Panc1 (cell line): ENCODE measurements around the gene GPR119. TPM values are rescaled to one million over a fixed set of nuclear protein-coding genes. Genes with fewer than 3 reads are reported as not detected.
"Not testable (repeated sequence)": the region's sequence is repeated elsewhere in the genome, so short reads cannot be mapped to it uniquely, and the experiment has no call there.

Experiments used
- ATAC-seq: fragments of 200-7000 bp; cut with Tn5 transposase; 2 replicates; pipeline ENCODE4 v1.9.1; 2020; ENCODE audit warnings: mild to moderate bottlenecking, moderate library complexity
- BruUV-seq: library from RNA; stranded (reverse); fragments of 400-500 nt; replicated peaks from 2 replicates; lab custom pipeline; 2021; lab: Mats Ljungman, UMichigan
- CTCF ChIA-PET: fragments of 300-600 bp; sonication (Branson Sonifier 250); formaldehyde crosslinking; loops from one replicate; lab custom pipeline; 2022; ENCODE audit warnings: antibody characterized with exemption; lab: Charles Lee
- POLR2A ChIA-PET: fragments of 300-600 bp; sonication (Branson Sonifier 250); formaldehyde crosslinking; loops from one replicate; lab custom pipeline; 2022; ENCODE audit warnings: antibody characterized with exemption; lab: Charles Lee
- DNase-seq: peaks from one replicate; pipeline ENCODE4 v3.0.0-alpha.2; 2010; ENCODE audit warnings: low read depth, low spot score
- H3K27ac ChIP-seq: 2 replicates; pipeline ENCODE4 v1.5.1; 2011; ENCODE audit warnings: mild to moderate bottlenecking, low read length, inconsistent platforms
- H3K27me3 ChIP-seq: fragments of 200-500 bp; sonication (Bioruptor generic); 2 replicates; pipeline ENCODE4 v1.6.0; 2014; ENCODE audit warnings: low read length, inconsistent platforms; ENCODE audit not compliant: control insufficient read depth, insufficient read depth
- H3K36me3 ChIP-seq: fragments of 200-500 bp; sonication (Bioruptor generic); 2 replicates; pipeline ENCODE4 v1.5.1; 2014; ENCODE audit warnings: inconsistent platforms, mild to moderate bottlenecking, low read length, moderate library complexity; ENCODE audit not compliant: control insufficient read depth, insufficient read depth
- H3K4me1 ChIP-seq: 2 replicates; pipeline ENCODE4 v1.5.1; 2011; ENCODE audit warnings: inconsistent platforms, mild to moderate bottlenecking, low read length, moderate library complexity; ENCODE audit not compliant: control insufficient read depth, insufficient read depth
- H3K4me3 ChIP-seq, 2 experiments: 2 replicates each; pipeline ENCODE4 v1.5.1; 2011 to 2012; ENCODE audit warnings: low read depth in 2 of 2, low read length in 2 of 2, mild to moderate bottlenecking in 2 of 2, inconsistent platforms in 1 of 2, moderate library complexity in 1 of 2
- H3K9me3 ChIP-seq: fragments of 200-500 bp; sonication (Bioruptor generic); 2 replicates; pipeline ENCODE4 v1.5.1; 2014; ENCODE audit warnings: low read depth, mild to moderate bottlenecking, inconsistent platforms, low read length, moderate library complexity; ENCODE audit not compliant: control insufficient read depth, insufficient read depth
- CTCF ChIP-seq: fragments of 450-650 bp; IDR thresholded peaks from 2 replicates; pipeline ENCODE4 v1.5.1; 2017; ENCODE audit warnings: mild to moderate bottlenecking
- POLR2AphosphoS5 ChIP-seq: IDR thresholded peaks from 2 replicates; pipeline ENCODE4 v1.6.1; 2012; ENCODE audit warnings: mild to moderate bottlenecking, low read depth, low read length, moderate library complexity
- REST ChIP-seq, 2 experiments: IDR thresholded peaks; 2 replicates each; pipeline ENCODE4 v1.6.1; 2011 to 2012; ENCODE audit warnings: low read depth in 2 of 2, control low read depth in 1 of 2, low read length in 1 of 2, mild to moderate bottlenecking in 1 of 2, moderate library complexity in 1 of 2; ENCODE audit not compliant: insufficient read depth in 1 of 2
- SIN3A ChIP-seq: IDR thresholded peaks from 2 replicates; pipeline ENCODE4 v1.6.1; 2012; ENCODE audit warnings: low read depth, mild to moderate bottlenecking, low read length, moderate library complexity, borderline replicate concordance; ENCODE audit not compliant: insufficient read depth
- TCF7L2 ChIP-seq: IDR thresholded peaks from 2 replicates; pipeline ENCODE4 v1.6.1; 2011; ENCODE audit warnings: mild to moderate bottlenecking, low read depth, low read length, inconsistent platforms
- in situ Hi-C: cut with HindIII; loops from 2 replicates; pipeline ENCODE4 v1.10.0; 2016; ENCODE audit warnings: low sequenced_read_pairs, low pct_unique_long_range_greater_than_20kb
- intact Hi-C: fragments of 100-400 bp; cut with micrococcal nuclease; formaldehyde crosslinking; loops from one replicate; pipeline ENCODE4 v1.10.0; 2022; ENCODE audit not compliant: unreplicated experiment
- total RNA-seq: library from RNA; stranded (reverse); gene quantifications from one replicate; pipeline ENCODE4 v1.2.1, GENCODE V29; 2021; ENCODE audit not compliant: unreplicated experiment

Gene GPR119
- total RNA-seq, 1 experiment from 2014 or later, result not detected

GRCh38 chrX:130378024-130378669, 7.3 kb downstream of the GPR119 start:
- no TSS peak for BruUV-seq
- TF ChIP-seq POLR2AphosphoS5 (no peak), REST (IDR thresholded peaks at IDR 0.05; ENCODE audit: insufficient read depth in 1 of 2, low read depth in 2 of 2, low read length in 1 of 2) (no peak), CTCF (no peak), SIN3A (no peak), TCF7L2 (no peak)
- H3K27ac ChIP-seq, result no peak overlapping the region
- no peaks in the 10 kb centered on the region for H3K36me3 ChIP-seq
- POLR2A ChIA-PET, result interaction anchor here (0.5 kb wide), 1 partner anchor 319 kb away, joined by 5 read pairs; no protein-coding TSS in a partner anchor
- DNase-seq (no peak), ATAC-seq (no peak; the same call in 1 of the 2 replicates)
- in situ Hi-C loops (no loop called here), intact Hi-C loops (no loop called here)
- H3K4me1 ChIP-seq, result no peaks in the 10 kb centered on the region
- no peaks in the 10 kb centered on the region for H3K27me3 ChIP-seq
- H3K9me3 ChIP-seq, result no peaks in the 10 kb centered on the region
- CTCF ChIA-PET, result interaction anchor here (0.6 kb wide), 2 partner anchors 9 to 11 kb away, joined by 3 to 4 read pairs; no protein-coding TSS in a partner anchor
- H3K4me3 ChIP-seq, result no peak overlapping the region

GRCh38 chrX:130376077-130376476, 9.4 kb downstream of the GPR119 start:
- Histone ChIP-seq H3K9me3 (no peaks in the 10 kb centered on the region), H3K27me3 (no peaks in the 10 kb centered on the region), H3K36me3 (no peaks in the 10 kb centered on the region), H3K4me1 (no peaks in the 10 kb centered on the region), H3K27ac (no peak overlapping the region), H3K4me3 (no peak overlapping the region)
- ATAC-seq (no peak), DNase-seq (no peak)
- ChIA-PET POLR2A (no interaction called here), CTCF (no interaction called here)
- TF ChIP-seq REST (IDR thresholded peaks at IDR 0.05; ENCODE audit: insufficient read depth in 1 of 2, low read depth in 2 of 2, low read length in 1 of 2) (no peak), TCF7L2 (no peak), SIN3A (no peak), CTCF (no peak), POLR2AphosphoS5 (no peak)
- intact Hi-C loops (no loop called here), in situ Hi-C loops (no loop called here)
- BruUV-seq, result no TSS peak

GRCh38 chrX:130352050-130352449, 33.4 kb downstream of the GPR119 start:
- H3K9me3 ChIP-seq, in situ Hi-C loops, ATAC-seq, H3K27me3 ChIP-seq, H3K4me3 ChIP-seq, H3K27ac ChIP-seq, CTCF ChIA-PET, H3K4me1 ChIP-seq, H3K36me3 ChIP-seq, POLR2A ChIA-PET, intact Hi-C loops, BruUV-seq, DNase-seq: not testable (repeated sequence)
